HUES6 (cell line): Measurements from ENCODE around the gene FXN.

Experiments used
- H3K27ac ChIP-seq: 2 replicates; pipeline ENCODE4 v1.7.0; 2013; ENCODE audit warnings: low read depth, mild to moderate bottlenecking, low read length, inconsistent platforms
- H3K27me3 ChIP-seq: 2 replicates; pipeline ENCODE4 v1.6.1; 2013; ENCODE audit warnings: low read length; ENCODE audit not compliant: control insufficient read depth, insufficient read depth
- H3K36me3 ChIP-seq: 2 replicates; pipeline ENCODE4 v1.6.1; 2013; ENCODE audit warnings: low read length; ENCODE audit not compliant: control insufficient read depth, insufficient read depth
- H3K4me1 ChIP-seq: 2 replicates; pipeline ENCODE4 v1.6.1; 2013; ENCODE audit warnings: low read length; ENCODE audit not compliant: control insufficient read depth, insufficient read depth
- H3K4me3 ChIP-seq: 2 replicates; pipeline ENCODE4 v1.5.1; 2013; ENCODE audit warnings: low read depth, low read length
- H3K9ac ChIP-seq: one replicate; pipeline ENCODE4 v1.6.1; 2013; ENCODE audit warnings: mild to moderate bottlenecking, low read length
- H3K9me3 ChIP-seq: 2 replicates; pipeline ENCODE4 v1.6.1; 2013; ENCODE audit warnings: low read depth, low read length; ENCODE audit not compliant: control insufficient read depth, insufficient read depth

Gene FXN

GRCh38 chr9:69140123-69140735, 104.7 kb downstream of the FXN start:
- H3K27ac ChIP-seq: no peak overlapping the region
- peaks cover 8% of the 10 kb centered on the region for H3K36me3 ChIP-seq
- no peaks in the 10 kb centered on the region for H3K27me3 ChIP-seq
- H3K4me1 ChIP-seq: peaks cover 3% of the 10 kb centered on the region; the same call in 1 of the 2 replicates
- H3K4me3 ChIP-seq: no peak overlapping the region
- H3K9ac ChIP-seq: no peak overlapping the region
- H3K9me3 ChIP-seq: no peaks in the 10 kb centered on the region

DNA sequence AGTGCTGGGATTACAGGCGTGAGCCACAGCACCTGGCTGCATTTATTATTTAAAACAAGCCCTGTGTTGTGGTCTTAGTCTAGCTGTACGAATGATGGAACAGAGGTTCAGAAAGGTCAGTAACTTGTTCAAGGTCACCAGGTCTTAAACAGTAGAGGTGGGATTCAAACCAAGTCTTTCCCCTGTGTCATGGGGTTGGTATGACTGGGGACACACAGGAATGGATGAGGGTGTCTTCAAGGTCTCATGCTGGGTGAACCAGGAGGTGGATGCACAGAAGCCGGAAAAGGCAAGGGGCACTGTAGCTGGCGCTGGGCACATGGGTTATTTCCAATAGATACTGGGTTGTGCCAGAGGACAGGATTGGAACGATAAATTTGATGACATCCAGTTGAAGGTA, 106.3 kb downstream of the FXN start:
- no peaks in the 10 kb centered on the region; the same call in 1 of the 2 replicates for H3K4me1 ChIP-seq
- no peaks in the 10 kb centered on the region for H3K27me3 ChIP-seq
- no peak overlapping the region for H3K4me3 ChIP-seq
- no peak overlapping the region for H3K27ac ChIP-seq
- H3K9ac ChIP-seq: no peak overlapping the region
- H3K36me3 ChIP-seq: peaks cover 8% of the 10 kb centered on the region
- H3K9me3 ChIP-seq: no peaks in the 10 kb centered on the region

GRCh38 chr9:69143291-69143690, 107.7 kb downstream of the FXN start:
- Histone ChIP-seq H3K4me3 (no peak overlapping the region), H3K9me3 (no peaks in the 10 kb centered on the region), H3K4me1 (no peaks in the 10 kb centered on the region), H3K27me3 (no peaks in the 10 kb centered on the region), H3K9ac (no peak overlapping the region), H3K27ac (no peak overlapping the region), H3K36me3 (no peaks in the 10 kb centered on the region)

DNA sequence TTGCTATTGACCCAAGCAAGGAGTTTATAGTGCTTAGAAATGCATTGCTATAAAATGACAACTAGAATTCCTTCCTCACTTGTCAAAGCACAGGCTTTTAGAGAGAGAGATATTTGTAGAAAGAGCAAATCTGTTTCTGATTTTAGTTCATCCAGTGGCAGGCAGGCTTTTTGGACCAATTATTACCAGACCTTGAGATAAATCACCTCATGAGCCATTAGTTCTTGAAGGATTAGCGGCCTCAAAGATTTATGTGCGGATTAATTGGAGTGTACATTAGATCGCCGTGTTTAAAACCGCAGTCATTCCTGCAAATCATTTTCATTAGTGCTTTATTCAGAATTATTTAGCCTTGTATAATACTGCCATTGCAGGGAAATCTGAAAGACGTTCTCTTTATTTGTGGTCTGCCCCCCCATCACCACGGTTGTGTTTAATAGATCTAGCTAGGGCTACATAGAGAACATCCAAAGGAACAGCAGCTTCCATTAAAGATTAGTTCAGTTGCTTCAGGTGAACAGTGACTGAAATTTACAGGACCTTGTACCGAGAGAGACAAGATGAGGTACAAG, 109.7 kb downstream of the FXN start:
- no peak overlapping the region for H3K4me3 ChIP-seq
- no peak overlapping the region for H3K27ac ChIP-seq
- H3K27me3 ChIP-seq: no peaks in the 10 kb centered on the region
- no peaks in the 10 kb centered on the region for H3K36me3 ChIP-seq
- H3K9me3 ChIP-seq: no peaks in the 10 kb centered on the region
- 0 out of 2 replicates have a peak, but pooled peaks cover 2% of the 10 kb centered on the region for H3K4me1 ChIP-seq
- H3K9ac ChIP-seq: no peak overlapping the region

DNA sequence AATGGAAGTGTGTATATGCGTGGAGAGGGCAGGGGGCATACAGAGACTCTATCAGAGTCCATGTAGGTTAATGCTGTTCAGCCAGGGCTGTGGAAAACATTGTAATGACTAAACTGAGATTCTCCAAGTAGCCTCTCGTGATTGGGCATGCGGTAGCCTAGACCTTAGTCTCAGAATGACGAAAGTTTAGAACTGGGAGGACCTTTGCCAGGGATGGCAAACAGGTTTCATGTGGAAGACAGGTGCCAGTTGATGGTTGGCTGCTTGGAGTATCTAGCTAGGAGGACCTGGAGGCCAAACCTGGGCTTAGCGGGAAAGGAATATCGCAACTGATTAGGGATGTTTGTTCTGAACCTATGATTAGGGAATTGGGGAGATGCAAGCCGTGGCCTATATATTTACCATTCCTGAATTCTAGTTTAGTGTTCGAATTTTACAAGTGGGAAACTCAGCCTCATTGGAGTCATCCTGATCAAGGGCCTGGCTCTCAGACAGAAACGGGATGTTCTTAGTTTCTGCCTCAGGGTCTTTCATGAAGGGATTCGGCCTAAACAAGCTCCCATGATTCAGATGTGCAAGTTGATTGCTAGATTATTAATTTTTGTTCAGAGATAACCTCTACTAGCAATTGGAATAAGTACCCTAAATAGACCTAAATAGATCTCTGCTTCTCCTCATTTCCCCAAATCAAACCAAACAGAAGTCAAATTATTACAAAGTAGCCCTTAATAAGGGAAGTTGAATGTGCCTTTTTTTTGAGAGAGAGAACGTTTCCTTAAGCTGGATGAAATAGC, 111.7 kb downstream of the FXN start:
- H3K27me3 ChIP-seq: no peaks in the 10 kb centered on the region
- H3K4me1 ChIP-seq: 0 out of 2 replicates have a peak, but pooled peaks cover 2% of the 10 kb centered on the region
- H3K36me3 ChIP-seq: peaks cover 8% of the 10 kb centered on the region; the same call in 1 of the 2 replicates
- no peak overlapping the region for H3K27ac ChIP-seq
- no peak overlapping the region for H3K9ac ChIP-seq
- H3K4me3 ChIP-seq: no peak overlapping the region
- H3K9me3 ChIP-seq: no peaks in the 10 kb centered on the region

DNA sequence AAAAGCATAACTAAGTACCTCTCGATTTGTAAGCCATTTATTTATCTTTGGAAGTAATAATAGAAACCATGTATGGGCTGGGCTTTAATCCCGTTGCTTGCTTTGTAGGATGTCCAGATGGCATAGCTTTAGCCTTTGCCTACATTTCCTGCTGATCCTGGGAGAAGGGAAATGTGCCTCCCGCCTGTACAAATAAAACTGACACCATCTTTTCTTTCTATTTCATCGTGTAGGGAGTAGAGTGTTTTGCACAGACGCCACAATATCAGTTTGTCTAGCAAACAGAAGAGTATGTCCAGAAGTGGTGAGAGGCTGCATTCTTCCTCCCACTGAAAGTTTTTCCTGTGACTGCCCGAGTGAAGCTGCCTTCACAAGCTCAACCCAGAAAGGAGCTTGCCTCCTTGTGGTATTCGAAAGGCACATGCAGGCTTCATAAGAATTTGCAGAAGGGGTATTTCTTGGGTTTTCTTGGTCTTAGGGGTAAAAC, 113.8 kb downstream of the FXN start:
- Histone ChIP-seq H3K9me3 (no peaks in the 10 kb centered on the region), H3K9ac (no peak overlapping the region), H3K27ac (no peak overlapping the region), H3K27me3 (no peaks in the 10 kb centered on the region), H3K4me1 (peaks cover 8% of the 10 kb centered on the region; the same call in 1 of the 2 replicates), H3K36me3 (peaks cover 15% of the 10 kb centered on the region; the same call in 1 of the 2 replicates), H3K4me3 (no peak overlapping the region)
